PC-3 (cell line): Measurements from ENCODE around the gene C16orf87.

Experiments
- EZH2 ChIP-seq: fragments of 300-600 bp; sonication (generic); IDR thresholded peaks from one replicate; pipeline ENCODE4 v1.6.1; 2017; ENCODE audit warnings: antibody characterized with exemption, mild to moderate bottlenecking, low read length; ENCODE audit not compliant: unreplicated experiment
- EZH2phosphoT487 ChIP-seq: fragments of 300-600 bp; sonication (generic); IDR thresholded peaks from 2 replicates; pipeline ENCODE4 v1.6.1; 2018; ENCODE audit warnings: mild to moderate bottlenecking, antibody characterized with exemption, low read length, borderline replicate concordance
- TF ChIP-seq, protein P1 (sequence below): fragments of 300-600 bp; sonication (generic); conservative IDR thresholded peaks from 2 replicates; pipeline ENCODE4 v1.5.1; 2017; ENCODE audit warnings: antibody characterized with exemption, low read depth, mild to moderate bottlenecking, low read length

DNA sequence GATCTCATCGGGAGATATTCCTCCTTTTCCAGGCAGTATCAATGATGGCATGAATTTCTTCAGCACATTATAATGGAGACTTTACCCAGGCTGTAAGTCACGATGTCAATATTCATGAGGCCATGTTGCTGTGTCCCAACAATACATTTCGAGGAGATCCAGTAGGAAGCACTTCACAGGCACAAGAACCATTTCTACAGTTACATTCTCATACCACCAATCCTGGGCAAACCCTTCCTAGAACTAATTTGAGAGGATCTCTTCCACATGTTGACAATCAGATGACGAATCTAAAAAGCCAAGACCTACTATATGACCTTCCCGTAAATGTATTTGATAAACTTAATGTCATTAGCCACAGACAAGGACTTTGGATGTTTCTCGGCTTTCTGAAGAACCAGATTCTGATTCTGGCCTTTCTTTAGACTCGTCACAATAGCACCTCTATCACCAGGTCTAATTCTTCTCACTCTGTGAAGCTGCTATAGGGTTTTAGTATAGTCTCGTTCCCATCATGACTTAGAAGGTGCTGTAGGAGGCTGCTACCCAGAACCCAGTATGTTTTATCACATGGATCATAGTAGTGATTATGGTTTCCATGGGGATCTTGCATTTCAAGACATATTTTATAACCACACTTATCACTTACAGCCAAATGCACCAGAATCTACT, 40.2 kb downstream of the C16orf87 start:
- TF ChIP-seq, protein P1, sequence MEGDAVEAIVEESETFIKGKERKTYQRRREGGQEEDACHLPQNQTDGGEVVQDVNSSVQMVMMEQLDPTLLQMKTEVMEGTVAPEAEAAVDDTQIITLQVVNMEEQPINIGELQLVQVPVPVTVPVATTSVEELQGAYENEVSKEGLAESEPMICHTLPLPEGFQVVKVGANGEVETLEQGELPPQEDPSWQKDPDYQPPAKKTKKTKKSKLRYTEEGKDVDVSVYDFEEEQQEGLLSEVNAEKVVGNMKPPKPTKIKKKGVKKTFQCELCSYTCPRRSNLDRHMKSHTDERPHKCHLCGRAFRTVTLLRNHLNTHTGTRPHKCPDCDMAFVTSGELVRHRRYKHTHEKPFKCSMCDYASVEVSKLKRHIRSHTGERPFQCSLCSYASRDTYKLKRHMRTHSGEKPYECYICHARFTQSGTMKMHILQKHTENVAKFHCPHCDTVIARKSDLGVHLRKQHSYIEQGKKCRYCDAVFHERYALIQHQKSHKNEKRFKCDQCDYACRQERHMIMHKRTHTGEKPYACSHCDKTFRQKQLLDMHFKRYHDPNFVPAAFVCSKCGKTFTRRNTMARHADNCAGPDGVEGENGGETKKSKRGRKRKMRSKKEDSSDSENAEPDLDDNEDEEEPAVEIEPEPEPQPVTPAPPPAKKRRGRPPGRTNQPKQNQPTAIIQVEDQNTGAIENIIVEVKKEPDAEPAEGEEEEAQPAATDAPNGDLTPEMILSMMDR = no peak
- TF ChIP-seq EZH2phosphoT487 = no peak
- TF ChIP-seq EZH2 = no peak
